HG03460 (cell line): Measurements from ENCODE around the gene SAP30BP.

Experiments used
- ATAC-seq: cut with Tn5 transposase; IDR thresholded peaks from one replicate; pipeline ENCODE4 v1.9.1; 2021; ENCODE audit not compliant: unreplicated experiment

The SAP30BP gene

GRCh38 chr17:75755205-75755901 lies 88.2 kb downstream of the SAP30BP start:
- ATAC-seq: no peak

DNA sequence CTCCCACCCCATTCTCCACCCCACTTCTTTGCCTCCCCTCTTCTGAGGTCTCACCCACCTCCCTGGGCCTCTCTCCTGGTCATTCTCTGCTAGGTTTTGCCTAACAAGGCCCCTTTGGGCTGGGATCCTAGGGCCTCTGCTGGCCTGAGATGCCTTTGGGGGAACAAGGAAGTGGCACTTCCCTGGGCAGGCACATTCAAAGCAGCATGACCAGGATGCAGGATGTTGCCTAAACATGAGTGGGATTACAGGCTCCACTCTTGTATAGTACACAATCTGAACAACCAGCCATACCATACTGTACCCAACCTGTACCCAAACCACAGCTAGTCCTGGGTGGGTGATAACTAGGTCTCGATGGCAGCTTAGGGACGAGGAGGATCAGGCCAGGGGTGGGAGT lies 88.9 kb downstream of the SAP30BP start:
- ATAC-seq: no peak

DNA sequence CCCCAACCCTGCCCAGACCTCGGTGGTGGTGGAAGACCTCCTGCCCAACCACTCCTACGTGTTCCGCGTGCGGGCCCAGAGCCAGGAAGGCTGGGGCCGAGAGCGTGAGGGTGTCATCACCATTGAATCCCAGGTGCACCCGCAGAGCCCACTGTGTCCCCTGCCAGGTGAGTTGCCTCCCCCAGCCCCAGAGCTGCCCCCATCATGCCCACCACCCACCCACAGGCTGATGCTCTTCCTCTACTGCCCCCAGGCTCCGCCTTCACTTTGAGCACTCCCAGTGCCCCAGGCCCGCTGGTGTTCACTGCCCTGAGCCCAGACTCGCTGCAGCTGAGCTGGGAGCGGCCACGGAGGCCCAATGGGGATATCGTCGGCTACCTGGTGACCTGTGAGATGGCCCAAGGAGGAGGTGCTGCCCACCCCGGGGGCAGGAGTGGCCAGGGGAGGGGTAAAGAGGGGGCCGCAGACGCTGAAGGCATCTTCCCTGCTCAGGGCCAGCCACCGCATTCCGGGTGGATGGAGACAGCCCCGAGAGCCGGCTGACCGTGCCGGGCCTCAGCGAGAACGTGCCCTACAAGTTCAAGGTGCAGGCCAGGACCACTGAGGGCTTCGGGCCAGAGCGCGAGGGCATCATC lies 89.4 kb downstream of the SAP30BP start:
- ATAC-seq: no peak

DNA sequence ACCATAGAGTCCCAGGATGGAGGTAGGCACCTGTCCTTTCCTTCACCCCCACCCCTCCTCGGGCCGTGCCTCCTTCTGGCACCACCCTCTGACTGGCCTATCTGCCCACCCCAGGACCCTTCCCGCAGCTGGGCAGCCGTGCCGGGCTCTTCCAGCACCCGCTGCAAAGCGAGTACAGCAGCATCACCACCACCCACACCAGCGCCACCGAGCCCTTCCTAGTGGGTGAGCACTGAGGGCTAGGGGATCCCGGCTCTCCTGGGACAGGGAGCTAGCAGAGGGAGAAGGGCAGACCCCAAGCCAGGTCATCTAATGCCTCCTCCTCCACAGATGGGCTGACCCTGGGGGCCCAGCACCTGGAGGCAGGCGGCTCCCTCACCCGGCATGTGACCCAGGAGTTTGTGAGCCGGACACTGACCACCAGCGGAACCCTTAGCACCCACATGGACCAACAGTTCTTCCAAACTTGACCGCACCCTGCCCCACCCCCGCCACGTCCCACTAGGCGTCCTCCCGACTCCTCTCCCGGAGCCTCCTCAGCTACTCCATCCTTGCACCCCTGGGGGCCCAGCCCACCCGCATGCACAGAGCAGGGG lies 90.0 kb downstream of the SAP30BP start:
- no peak for ATAC-seq
